ENCODE data around the gene PRR14.

- no peak for TF ChIP-seq POLR2AphosphoS5 (IDR thresholded peaks at IDR 0.05; ENCODE audit: low read depth)
- TF ChIP-seq CTCF (IDR thresholded peaks at IDR 0.05; ENCODE audit: insufficient read depth, low read length) = no peak
Measured at GRCh38 chr16:30675143-30675542, 24.4 kb downstream of the PRR14 start.
